H1 (cell line): ENCODE data around the gene PTBP3. TPM values are rescaled to one million over a fixed set of nuclear protein-coding genes. Genes with fewer than 3 reads are reported as not detected.

Experiments
- CTCF ChIA-PET: fragments of 300-600 bp; sonication (Branson Sonifier 250); formaldehyde crosslinking; loops from one replicate; lab custom pipeline; 2021; ENCODE audit not compliant: partially characterized antibody; lab: Charles Lee
- POLR2A ChIA-PET: fragments of 300-600 bp; sonication (Branson Sonifier 250); formaldehyde crosslinking; loops from one replicate; lab custom pipeline; 2021; ENCODE audit warnings: inconsistent platforms; ENCODE audit not compliant: partially characterized antibody; lab: Charles Lee
- DNase-seq, 2 experiments: peaks; one replicate each; pipeline versions ENCODE4 v3.0.0 to v3.0.0-alpha.2; 2010 to 2022; ENCODE audit warnings: low spot score in 2 of 2, low read depth in 1 of 2, mixed read lengths in 1 of 2
- FAIRE-seq: peaks from 2 replicates; lab custom pipeline; 2011; peaks lifted over from hg19 to GRCh38; lab: Jason Lieb, UNC
- H2AFZ ChIP-seq: 2 replicates; pipeline ENCODE4 v1.8.1; 2012; ENCODE audit warnings: low read length, inconsistent platforms
- H2AK5ac ChIP-seq: 2 replicates; pipeline ENCODE4 v1.6.1; 2013; ENCODE audit warnings: low read depth, low read length
- H2BK120ac ChIP-seq: replicated peaks from 2 replicates; pipeline ENCODE3; 2013; ENCODE audit warnings: low read depth, low read length, inconsistent platforms
- H2BK12ac ChIP-seq: 2 replicates; pipeline ENCODE4 v1.6.1; 2013; ENCODE audit warnings: low read depth, low read length
- H2BK15ac ChIP-seq: 2 replicates; pipeline ENCODE4 v1.6.1; 2013; ENCODE audit warnings: low read length
- H2BK20ac ChIP-seq: 2 replicates; pipeline ENCODE4 v1.6.1; 2013; ENCODE audit warnings: low read length
- H2BK5ac ChIP-seq: 2 replicates; pipeline ENCODE4 v1.6.1; 2013; ENCODE audit warnings: low read depth, low read length
- H3K14ac ChIP-seq: 2 replicates; pipeline ENCODE4 v1.6.1; 2013; ENCODE audit warnings: inconsistent platforms; ENCODE audit not compliant: insufficient read length
- H3K18ac ChIP-seq: 2 replicates; pipeline ENCODE4 v1.6.1; 2013; ENCODE audit warnings: low read length; ENCODE audit errors: extremely low read depth
- H3K23ac ChIP-seq: 2 replicates; pipeline ENCODE4 v1.6.1; 2013; ENCODE audit warnings: inconsistent platforms; ENCODE audit not compliant: insufficient read length
- H3K23me2 ChIP-seq: 2 replicates; pipeline ENCODE4 v1.6.1; 2013; ENCODE audit warnings: low read depth, low read length
- H3K27ac ChIP-seq: 2 replicates; pipeline ENCODE4 v1.6.1; 2011; ENCODE audit warnings: low read depth, low read length, inconsistent platforms
- H3K27me3 ChIP-seq, 4 experiments: replicated peaks in 1 of 4; 1 replicate in 1 of 4; 2 replicates in 3 of 4; pipeline versions ENCODE4 v1.6.1 to v1.8.1; 2011 to 2013; ENCODE audit warnings: low read length in 3 of 4, mild to moderate bottlenecking in 3 of 4, inconsistent platforms in 2 of 4, mixed read lengths in 2 of 4, moderate library complexity in 1 of 4; ENCODE audit not compliant: control insufficient read depth in 3 of 4, insufficient read depth in 3 of 4; ENCODE audit errors: extremely low read depth in 1 of 4
- H3K36me3 ChIP-seq, 4 experiments: 2 replicates each; pipeline versions ENCODE4 v1.6.1 to v1.8.1; 2011 to 2013; ENCODE audit warnings: mild to moderate bottlenecking in 4 of 4, low read length in 3 of 4, moderate library complexity in 2 of 4, control low read depth in 1 of 4, inconsistent platforms in 1 of 4; ENCODE audit not compliant: insufficient read depth in 4 of 4, control insufficient read depth in 2 of 4
- H3K4ac ChIP-seq: replicated peaks from 2 replicates; pipeline ENCODE3; 2013; ENCODE audit warnings: low read length, low read depth, mixed read lengths, inconsistent platforms; ENCODE audit not compliant: insufficient read length
- H3K4me1 ChIP-seq, 4 experiments: replicated peaks in 1 of 4; 1 replicate in 1 of 4; 2 replicates in 3 of 4; pipeline versions ENCODE4 v1.6.1 to v1.8.1; 2011 to 2013; ENCODE audit warnings: low read length in 3 of 4, inconsistent platforms in 2 of 4, mixed read lengths in 1 of 4; ENCODE audit not compliant: insufficient read depth in 4 of 4, control insufficient read depth in 3 of 4
- H3K4me2 ChIP-seq, 2 experiments: 2 replicates each; pipeline versions ENCODE4 v1.6.1 to v1.8.1; 2011 to 2013; ENCODE audit warnings: low read depth in 2 of 2, low read length in 2 of 2, control low read depth in 1 of 2, inconsistent platforms in 1 of 2, mild to moderate bottlenecking in 1 of 2; ENCODE audit not compliant: insufficient read depth in 1 of 2
- H3K4me3 ChIP-seq, 4 experiments: fragments of 200-600, 300-600 bp in 1 of 4; sonication (generic), shearing (Covaris generic), sonication (Bioruptor Twin) in 1 of 4; 2 replicates each; pipeline versions ENCODE4 v1.5.1 to v1.8.1; 2011 to 2016; ENCODE audit warnings: low read length in 4 of 4, low read depth in 3 of 4, control low read depth in 2 of 4, inconsistent platforms in 2 of 4, mild to moderate bottlenecking in 2 of 4, mixed read lengths in 1 of 4, moderate library complexity in 1 of 4; ENCODE audit not compliant: insufficient read depth in 2 of 4; ENCODE audit errors: extremely low read depth in 1 of 4
- H3K56ac ChIP-seq: replicated peaks from 2 replicates; pipeline ENCODE3; 2013; ENCODE audit warnings: low read depth, mild to moderate bottlenecking, mixed read lengths, low read length, inconsistent platforms; ENCODE audit not compliant: insufficient read length
- H3K79me1 ChIP-seq: 2 replicates; pipeline ENCODE4 v1.6.1; 2013; ENCODE audit warnings: low read depth, low read length, control low read depth
- H3K79me2 ChIP-seq, 2 experiments: 2 replicates each; pipeline versions ENCODE4 v1.6.1 to v1.8.1; 2012 to 2013; ENCODE audit warnings: low read length in 2 of 2, mild to moderate bottlenecking in 2 of 2, inconsistent platforms in 1 of 2; ENCODE audit not compliant: insufficient read depth in 2 of 2, control insufficient read depth in 1 of 2
- H3K9ac ChIP-seq, 4 experiments: replicated peaks in 1 of 4; 1 replicate in 1 of 4; 2 replicates in 3 of 4; pipeline versions ENCODE4 v1.6.1 to v1.8.1; 2011 to 2013; ENCODE audit warnings: low read depth in 3 of 4, low read length in 3 of 4, control low read depth in 2 of 4, mild to moderate bottlenecking in 2 of 4, moderate library complexity in 2 of 4, inconsistent platforms in 1 of 4; ENCODE audit errors: extremely low read depth in 1 of 4
- H3K9me3 ChIP-seq, 2 experiments: 2 replicates each; pipeline versions ENCODE4 v1.6.1 to v1.8.1; 2012 to 2013; ENCODE audit warnings: mild to moderate bottlenecking in 2 of 2, moderate library complexity in 2 of 2, control low read depth in 1 of 2, inconsistent platforms in 1 of 2, low read depth in 1 of 2, low read length in 1 of 2, mixed read lengths in 1 of 2; ENCODE audit not compliant: insufficient read depth in 2 of 2
- H4K20me1 ChIP-seq, 2 experiments: replicated peaks in 1 of 2; 2 replicates each; pipeline versions ENCODE3 to v1.8.1; 2011 to 2013; ENCODE audit warnings: inconsistent platforms in 2 of 2, low read length in 2 of 2, mild to moderate bottlenecking in 1 of 2; ENCODE audit not compliant: insufficient read depth in 2 of 2, control insufficient read depth in 1 of 2
- H4K5ac ChIP-seq: 2 replicates; pipeline ENCODE4 v1.6.1; 2013; ENCODE audit warnings: low read length, low read depth, mixed read lengths, inconsistent platforms; ENCODE audit not compliant: insufficient read length
- H4K8ac ChIP-seq: 2 replicates; pipeline ENCODE4 v1.8.0; 2013; ENCODE audit warnings: mild to moderate bottlenecking, moderate library complexity, low read length, inconsistent platforms; ENCODE audit not compliant: insufficient read depth; ENCODE audit errors: extremely low read depth
- H4K91ac ChIP-seq: replicated peaks from 2 replicates; pipeline ENCODE3; 2013; ENCODE audit warnings: low read length, mixed read lengths, inconsistent platforms; ENCODE audit not compliant: insufficient read length
- BACH1 ChIP-seq: IDR thresholded peaks from 2 replicates; pipeline ENCODE4 v1.6.1; 2012; ENCODE audit warnings: low read length, improper control_type of control experiment
- EGR1 ChIP-seq: IDR thresholded peaks from 2 replicates; pipeline ENCODE4 v1.6.1; 2011; ENCODE audit warnings: low read depth, low read length, borderline replicate concordance
- PHF8 ChIP-seq: fragments of 200-600 bp; sonication (generic); conservative IDR thresholded peaks from 2 replicates; pipeline ENCODE4 v1.7.1; 2012; ENCODE audit warnings: low read depth, mild to moderate bottlenecking, inconsistent platforms, low read length, moderate library complexity
- USF2 ChIP-seq: IDR thresholded peaks from 2 replicates; pipeline ENCODE4 v1.6.1; 2011; ENCODE audit warnings: low read length, improper control_type of control experiment
- WGBS, 2 experiments: shearing (Covaris generic) in 1 of 2; methylation state at CpG; one replicate each; pipeline versions ENCODE4 v1.1.6 to v1.1.7; 2013 to 2015; ENCODE audit warnings: low lambda C conversion rate in 2 of 2, mixed read lengths in 2 of 2, inconsistent platforms in 1 of 2, low coverage in 1 of 2, missing lambda C conversion rate in 1 of 2; ENCODE audit not compliant: insufficient replicate concordance in 2 of 2, insufficient coverage in 1 of 2, insufficient read length in 1 of 2; ENCODE audit errors: extremely low coverage in 1 of 2, missing lambda C conversion rate in 1 of 2; 5-methylcytosine and 5-hydroxymethylcytosine counted together
- polyA plus RNA-seq, 7 experiments: library from polyadenylated mRNA; depleted of rRNA in 3 of 7; stranded (reverse) in 5 of 7; unstranded in 2 of 7; fragments of >200 nt in 5 of 7; fragments of 200-250 nt in 2 of 7; gene quantifications; 1 replicate in 5 of 7; 2 replicates in 1 of 7; 4 replicates in 1 of 7; pipeline versions ENCODE4 v1.2.1 to v1.2.3, GENCODE V29; 2011 to 2013; ENCODE audit warnings: missing spikeins in 2 of 7, mixed read lengths in 2 of 7
- total RNA-seq: library from RNA; stranded (reverse); fragmentation: NEBNext Ultra II Directional; extraction: Animal tissue kit (Norgen Biotek cat#: 25700); gene quantifications from 2 replicates; pipeline ENCODE4 v1.2.1, GENCODE V29; 2021
- TF ChIP-seq, protein P1 (sequence below): IDR thresholded peaks from 2 replicates; pipeline ENCODE4 v1.6.1; 2012; ENCODE audit warnings: inconsistent platforms

PTBP3 gene
- total and polyA plus RNA-seq, 2 of the 8 experiments (the other 6 are each of a cell fraction or from before 2014, with no cell fraction given), result 51.0 to 124 TPM

DNA sequence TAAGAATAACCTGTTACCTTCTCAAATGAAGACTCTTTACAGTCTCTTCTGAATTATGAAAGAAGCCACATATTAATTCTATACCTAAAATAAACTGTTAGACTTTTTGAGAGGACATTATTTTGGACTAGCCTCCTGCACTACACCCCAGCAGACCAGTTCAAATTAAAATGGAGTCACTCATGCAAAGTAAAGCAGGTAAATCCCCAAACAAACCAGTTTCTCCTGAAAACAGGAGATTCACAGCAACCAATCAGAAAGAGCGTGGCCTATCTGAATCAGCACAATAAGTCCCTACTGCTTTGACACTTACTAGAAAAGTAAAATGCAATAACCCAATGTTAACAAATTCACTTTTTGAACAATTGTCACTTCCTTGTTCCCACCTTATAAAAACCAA lies 58.8 kb downstream of the PTBP3 start:
- TF ChIP-seq BACH1 (no peak), USF2 (no peak), EGR1 (no peak), PHF8 (no peak)
- TF ChIP-seq, protein P1, sequence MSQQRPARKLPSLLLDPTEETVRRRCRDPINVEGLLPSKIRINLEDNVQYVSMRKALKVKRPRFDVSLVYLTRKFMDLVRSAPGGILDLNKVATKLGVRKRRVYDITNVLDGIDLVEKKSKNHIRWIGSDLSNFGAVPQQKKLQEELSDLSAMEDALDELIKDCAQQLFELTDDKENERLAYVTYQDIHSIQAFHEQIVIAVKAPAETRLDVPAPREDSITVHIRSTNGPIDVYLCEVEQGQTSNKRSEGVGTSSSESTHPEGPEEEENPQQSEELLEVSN, result no peak
- CTCF ChIA-PET, result no interaction called here
- no peak for DNase-seq

More for the DNA sequence above, 58.8 kb downstream of the PTBP3 start:
- Histone ChIP-seq H4K91ac (no peak overlapping the region), H3K79me2 (peaks cover 0 to 53% of the 10 kb centered on the region in 2 experiments; a peak in 2 of 4 replicates), H2BK20ac (no peak overlapping the region), H3K4me3 (no peak overlapping the region), H2BK120ac (no peak overlapping the region), H3K14ac (no peak overlapping the region), H4K20me1 (peaks cover 0 to 4% of the 10 kb centered on the region in 2 experiments), H3K9ac (no peak overlapping the region), H3K27ac (no peak overlapping the region), H3K18ac (no peak overlapping the region), H3K27me3 (no peaks in the 10 kb centered on the region), H2AFZ (no peak overlapping the region), H2BK15ac (no peak overlapping the region), H3K23ac (no peak overlapping the region), H2BK5ac (no peak overlapping the region), H3K36me3 (no peaks in the 10 kb centered on the region; a peak in 1 of 8 replicates), H3K23me2 (no peaks in the 10 kb centered on the region), H2AK5ac (no peak overlapping the region), H2BK12ac (no peak overlapping the region), H3K56ac (no peak overlapping the region), H3K4ac (no peak overlapping the region), H3K4me1 (peaks cover 0 to 7% (median 5%) of the 10 kb centered on the region in 4 experiments; a peak in 3 of 7 replicates), H3K4me2 (no peak overlapping the region), H3K9me3 (no peaks in the 10 kb centered on the region), H4K5ac (no peak overlapping the region), H3K79me1 (0 out of 2 replicates have a peak, but pooled peaks cover 2% of the 10 kb centered on the region), H4K8ac (no peak overlapping the region)
- 93% methylated on average over 1 of the region's 1 CpG; no CpG with 5 or more reads in 1 of the 2 experiments for WGBS, 2 experiments
- POLR2A ChIA-PET, result no interaction called here
- FAIRE-seq, result no peak
